HG02938 (cell line): Measurements from ENCODE around the gene ZNF837.
"Not testable (repeated sequence)": the region's sequence is repeated elsewhere in the genome, so short reads cannot be mapped to it uniquely, and the experiment has no call there.

Experiments
- ATAC-seq: cut with Tn5 transposase; IDR thresholded peaks from one replicate; pipeline ENCODE4 v1.9.1; 2021; ENCODE audit warnings: mild to moderate bottlenecking, moderate library complexity; ENCODE audit not compliant: unreplicated experiment

Gene ZNF837

GRCh38 chr19:58380662-58381459 is at the start of gene ZNF837:
TSS of gene ZNF837 (minus strand) at chr19:58381030. CDS start at chr19:58369332, 11,698 bp downstream.
- ATAC-seq: peak; percentile 87

GRCh38 chr19:58429745-58430144 is 48.9 kb upstream of the ZNF837 start:
- no peak for ATAC-seq

- no peak for ATAC-seq
These were observed 47.8 kb upstream of the ZNF837 start for GRCh38 chr19:58428617-58429016.

- ATAC-seq: no peak
These were observed 36.2 kb upstream of the ZNF837 start for GRCh38 chr19:58417071-58417470.

- ATAC-seq: no peak
These were observed 35.8 kb upstream of the ZNF837 start for GRCh38 chr19:58416604-58417003.

GRCh38 chr19:58409010-58409790 is 28.4 kb upstream of the ZNF837 start:
- ATAC-seq: peak; percentile 17

GRCh38 chr19:58408152-58409009 is 27.6 kb upstream of the ZNF837 start, which contains the start of gene ZNF584:
TSS of gene ZNF584 (plus strand) at chr19:58408649. CDS start at chr19:58409148, 499 bp downstream.
- ATAC-seq: peak; percentile 92

- no peak for ATAC-seq
These were observed 26.9 kb upstream of the ZNF837 start for GRCh38 chr19:58407658-58408151.

GRCh38 chr19:58406818-58407657 is 26.2 kb upstream of the ZNF837 start:
- no peak for ATAC-seq

GRCh38 chr19:58403920-58404478 is 23.2 kb upstream of the ZNF837 start:
- ATAC-seq: not testable (repeated sequence)

- ATAC-seq: no peak
These were observed 21.1 kb upstream of the ZNF837 start for GRCh38 chr19:58401840-58402421.

- peak; percentile 96 for ATAC-seq
These were observed 20.3 kb upstream of the ZNF837 start for GRCh38 chr19:58400916-58401839.

GRCh38 chr19:58400316-58400915 is 19.6 kb upstream of the ZNF837 start:
- no peak for ATAC-seq

- ATAC-seq: no peak
These were observed 19.1 kb upstream of the ZNF837 start for GRCh38 chr19:58399903-58400302.

- no peak for ATAC-seq
These were observed 17.7 kb upstream of the ZNF837 start for GRCh38 chr19:58398545-58398944.

GRCh38 chr19:58398087-58398486 is 17.3 kb upstream of the ZNF837 start:
- ATAC-seq: no peak

- no peak for ATAC-seq
These were observed 16.8 kb upstream of the ZNF837 start for GRCh38 chr19:58397533-58398037.
